Small intestine (tissue), 7 donors: ENCODE data around the gene TSHZ2. TPM values are rescaled to one million over a fixed set of nuclear protein-coding genes. Genes with fewer than 3 reads are reported as not detected.

Source experiments
- DNase-seq, 2 donors: peaks; one replicate each; pipeline versions ENCODE4 v3.0.0 to v3.0.0-alpha.2; 2013
- FAIRE-seq: peaks from 2 replicates; lab custom pipeline; 2012; peaks lifted over from hg19 to GRCh38; lab: Jason Lieb, UNC
- H3K27ac ChIP-seq, 3 donors: one replicate each; pipeline ENCODE4 v1.5.1; 2013; ENCODE audit warnings: low read length in 2 of 3, mild to moderate bottlenecking in 2 of 3, control low read depth in 1 of 3, inconsistent platforms in 1 of 3, low read depth in 1 of 3, moderate library complexity in 1 of 3
- H3K27me3 ChIP-seq, 3 donors: one replicate each; pipeline ENCODE4 v1.6.1; 2013; ENCODE audit warnings: low read length in 3 of 3, inconsistent platforms in 1 of 3; ENCODE audit not compliant: control insufficient read depth in 3 of 3, insufficient read depth in 3 of 3
- H3K36me3 ChIP-seq, 3 donors: one replicate each; pipeline ENCODE4 v1.6.1; 2013; ENCODE audit warnings: low read length in 3 of 3, inconsistent platforms in 1 of 3, low read depth in 1 of 3, mild to moderate bottlenecking in 1 of 3, moderate library complexity in 1 of 3; ENCODE audit not compliant: control insufficient read depth in 3 of 3, insufficient read depth in 2 of 3
- H3K4me1 ChIP-seq, 3 donors: one replicate each; pipeline ENCODE4 v1.6.1; 2013; ENCODE audit warnings: low read length in 2 of 3, inconsistent platforms in 1 of 3, low read depth in 1 of 3, mild to moderate bottlenecking in 1 of 3, moderate library complexity in 1 of 3; ENCODE audit not compliant: control insufficient read depth in 3 of 3, insufficient read depth in 2 of 3
- H3K4me3 ChIP-seq, 3 donors: one replicate each; pipeline ENCODE4 v1.5.1; 2013; ENCODE audit warnings: low read length in 3 of 3, control low read depth in 1 of 3, inconsistent platforms in 1 of 3, low read depth in 1 of 3, mild to moderate bottlenecking in 1 of 3, moderate library complexity in 1 of 3
- H3K9me3 ChIP-seq, 2 donors: one replicate each; pipeline ENCODE4 v1.6.1; 2013; ENCODE audit warnings: low read depth in 1 of 2, low read length in 1 of 2; ENCODE audit not compliant: control insufficient read depth in 2 of 2, insufficient read depth in 1 of 2
- WGBS, 3 donors: extraction: QIAGEN DNeasy Blood & Tissue Kit; methylation state at CpG; one replicate each; pipeline ENCODE4 v1.1.7; 2013; 5-methylcytosine and 5-hydroxymethylcytosine counted together
- polyA plus RNA-seq, 4 donors: library from polyadenylated mRNA; stranded (reverse) in 3 of 4; unstranded in 1 of 4; fragments of 200-250 nt in 3 of 4; fragments of 120-200 nt in 1 of 4; gene quantifications; one replicate each; pipeline versions ENCODE4 v1.2.1 to v1.2.3, GENCODE V29; 2013
- donor health status: healthy with polysubstance abuse.
- donor health status: control.
- donor health status: control.
- donor health status: Bipolar disorder and iron deficiency.
- donor health status: healthy.

The TSHZ2 gene
- polyA plus RNA-seq, 4 donors: 0.67 to 4.4 (median 2.1) TPM

DNA sequence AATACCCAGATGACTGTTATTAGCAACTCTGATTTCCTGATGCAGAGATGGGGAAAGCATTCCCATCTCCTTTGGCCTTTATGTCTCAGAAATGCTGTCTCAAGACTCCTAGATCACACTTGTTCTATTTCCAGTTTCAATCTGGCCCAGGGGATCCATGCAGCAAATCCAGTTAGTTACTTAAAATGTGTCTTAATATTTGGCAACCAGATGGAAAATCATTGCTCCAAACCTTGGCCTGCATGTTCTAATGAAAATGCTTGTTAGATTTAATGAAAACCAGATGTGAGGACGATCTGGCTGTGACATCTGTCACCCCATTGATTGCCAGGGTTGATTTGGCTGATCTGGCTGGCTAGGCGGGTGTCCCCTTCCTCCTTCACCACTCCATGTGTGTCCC lies 125.2 kb downstream of the TSHZ2 start:
- no peaks in the 10 kb centered on the region for H3K36me3 ChIP-seq
- 74 to 85% (median 83%) methylated on average over 2 of the region's 2 CpGs for WGBS, 3 donors
- H3K27me3 ChIP-seq: no peaks in the 10 kb centered on the region
- H3K27ac ChIP-seq: no peak overlapping the region
- H3K4me1 ChIP-seq: peaks cover 0 to 3% (median 0%) of the 10 kb centered on the region in 3 donors
- H3K9me3 ChIP-seq: no peaks in the 10 kb centered on the region
- no peak overlapping the region for H3K4me3 ChIP-seq
- FAIRE-seq: no peak
- DNase-seq: no peak

DNA sequence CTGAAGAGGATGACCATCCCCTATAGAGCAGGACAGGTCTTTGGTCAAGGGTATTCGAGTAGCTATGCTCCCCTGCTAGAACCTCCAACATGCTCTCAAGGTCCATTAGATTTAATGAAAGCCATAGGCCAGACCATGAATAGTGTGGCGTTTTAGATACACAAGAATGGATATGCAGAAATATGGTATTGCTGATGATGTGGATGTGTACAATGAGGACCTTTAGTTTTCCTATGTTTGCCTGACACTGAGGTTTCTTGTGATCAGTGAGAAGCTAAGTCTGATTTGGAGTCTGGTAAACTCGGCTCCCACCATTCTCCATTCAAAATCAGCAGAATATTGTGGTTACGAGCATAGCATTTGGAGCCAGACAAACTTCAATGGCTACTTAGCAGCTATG lies 125.6 kb downstream of the TSHZ2 start:
- Histone ChIP-seq H3K36me3 (no peaks in the 10 kb centered on the region), H3K27me3 (no peaks in the 10 kb centered on the region), H3K4me3 (no peak overlapping the region), H3K4me1 (peaks cover 0 to 3% (median 0%) of the 10 kb centered on the region in 3 donors), H3K27ac (no peak overlapping the region), H3K9me3 (no peaks in the 10 kb centered on the region)
- no peak for DNase-seq
- WGBS, 3 donors: 87 to 95% (median 89%) methylated on average over 4 of the region's 4 CpGs
- FAIRE-seq: no peak

DNA sequence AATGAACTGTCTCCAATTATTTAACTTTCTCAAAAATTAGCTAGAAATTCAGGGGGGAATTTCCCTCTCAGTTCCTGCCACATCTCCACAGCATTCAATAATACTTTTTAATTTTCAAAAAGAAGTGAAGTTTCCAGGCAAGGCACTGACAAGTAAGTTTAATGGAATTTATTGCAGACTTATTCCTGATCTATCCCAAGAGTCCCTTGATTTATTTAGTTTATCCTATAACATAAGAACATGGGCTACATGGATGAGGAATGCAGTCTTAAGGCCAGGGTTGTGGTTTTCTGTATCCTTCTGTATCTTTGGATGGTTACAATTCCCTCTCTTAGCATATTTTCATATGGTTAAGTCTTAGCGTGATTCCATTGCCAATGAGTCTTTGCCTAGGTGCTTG lies 126.5 kb downstream of the TSHZ2 start:
- no peak overlapping the region for H3K4me3 ChIP-seq
- H3K9me3 ChIP-seq: no peaks in the 10 kb centered on the region
- no peak overlapping the region for H3K27ac ChIP-seq
- FAIRE-seq (no peak), DNase-seq (no peak)
- 86 to 93% (median 88%) methylated on average over 1 of the region's 1 CpG for WGBS, 3 donors
- no peaks in the 10 kb centered on the region for H3K36me3 ChIP-seq
- peaks cover 0 to 3% (median 0%) of the 10 kb centered on the region in 3 donors for H3K4me1 ChIP-seq
- no peaks in the 10 kb centered on the region for H3K27me3 ChIP-seq

- Histone ChIP-seq H3K4me3 (no peak overlapping the region), H3K36me3 (no peaks in the 10 kb centered on the region), H3K27ac (no peak overlapping the region), H3K9me3 (no peaks in the 10 kb centered on the region), H3K4me1 (peaks cover 0 to 3% (median 0%) of the 10 kb centered on the region in 3 donors), H3K27me3 (no peaks in the 10 kb centered on the region)
- 63 to 68% (median 64%) methylated on average over 2 of the region's 2 CpGs for WGBS, 3 donors
- no peak for FAIRE-seq
- DNase-seq: no peak
These were observed 127.7 kb downstream of the TSHZ2 start for GRCh38 chr20:53099856-53100255.

GRCh38 chr20:53100476-53100911 lies 128.3 kb downstream of the TSHZ2 start:
- Histone ChIP-seq H3K27ac (no peak overlapping the region), H3K36me3 (no peaks in the 10 kb centered on the region), H3K9me3 (no peaks in the 10 kb centered on the region), H3K4me1 (peaks cover 0 to 3% (median 0%) of the 10 kb centered on the region in 3 donors), H3K4me3 (no peak overlapping the region), H3K27me3 (no peaks in the 10 kb centered on the region)
- 13 to 32% (median 22%) methylated on average over 3 of the region's 3 CpGs for WGBS, 3 donors
- FAIRE-seq (no peak), DNase-seq (peak in 1 of 2 donors; percentile 9)

DNA sequence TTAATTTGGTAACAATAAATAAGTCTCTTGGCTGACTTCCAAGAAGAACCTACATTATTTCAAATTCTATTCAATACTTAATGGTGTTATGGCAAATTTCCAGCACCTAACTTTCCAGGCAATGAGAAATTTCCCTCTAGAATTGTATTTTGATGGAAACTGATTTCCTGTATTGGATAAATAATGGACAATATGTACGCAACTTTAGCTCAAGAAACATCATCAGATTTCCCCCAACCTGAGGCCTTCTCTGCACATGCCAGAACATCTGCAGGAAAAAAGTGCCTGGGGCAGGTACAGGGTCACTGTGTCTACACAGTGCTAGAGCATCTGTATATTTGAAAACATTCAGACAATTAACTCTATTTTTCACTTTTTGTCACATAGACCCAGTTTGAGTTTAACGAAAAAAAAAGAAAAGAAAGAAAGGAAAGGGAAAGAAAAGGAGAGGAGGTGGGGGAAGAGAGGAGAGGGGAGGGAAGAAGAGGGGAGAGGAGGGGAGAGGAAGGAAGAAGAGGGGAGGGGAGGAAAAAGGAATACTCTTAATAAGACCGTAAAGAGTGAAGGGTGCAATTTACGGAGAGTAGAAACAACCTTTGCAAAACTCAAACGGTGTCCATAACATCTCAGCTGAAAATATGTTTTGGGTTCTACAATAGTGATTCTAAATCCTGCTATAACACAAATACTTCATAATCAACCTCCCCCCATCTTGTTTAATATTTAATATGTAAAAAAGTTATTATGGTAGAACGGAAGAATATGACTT lies 130.0 kb downstream of the TSHZ2 start:
- FAIRE-seq (no peak), DNase-seq (no peak)

DNA sequence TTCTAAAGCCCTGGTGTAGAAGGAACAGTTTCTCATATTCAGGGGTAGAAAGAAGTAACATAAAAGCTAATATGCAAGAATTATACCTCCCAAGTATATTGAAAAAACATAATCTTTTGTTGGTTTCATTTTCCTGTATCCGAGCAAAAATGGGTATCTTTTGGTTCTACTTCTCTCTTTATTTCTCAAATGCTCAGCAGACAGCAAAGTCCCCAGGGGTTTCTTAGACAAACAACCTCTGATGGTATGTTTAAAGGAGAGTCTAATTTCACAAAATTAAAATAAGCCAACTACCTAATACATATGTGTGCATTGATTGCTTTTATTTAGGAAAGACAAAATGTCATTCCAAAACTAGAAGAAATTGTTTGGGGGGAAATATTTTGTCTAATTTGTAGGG lies 131.0 kb downstream of the TSHZ2 start:
- H3K9me3 ChIP-seq: no peaks in the 10 kb centered on the region
- 84 to 97% (median 90%) methylated on average over 1 of the region's 1 CpG for WGBS, 3 donors
- no peak for DNase-seq
- no peak for FAIRE-seq
- no peaks in the 10 kb centered on the region for H3K27me3 ChIP-seq
- peaks cover 0 to 3% (median 0%) of the 10 kb centered on the region in 3 donors for H3K4me1 ChIP-seq
- H3K4me3 ChIP-seq: no peak overlapping the region
- no peak overlapping the region for H3K27ac ChIP-seq
- H3K36me3 ChIP-seq: no peaks in the 10 kb centered on the region

More for the DNA sequence above, 130.0 kb downstream of the TSHZ2 start:
- H3K27ac ChIP-seq: no peak overlapping the region
- no peak overlapping the region for H3K4me3 ChIP-seq
- H3K4me1 ChIP-seq: peaks cover 0 to 3% (median 0%) of the 10 kb centered on the region in 3 donors
- H3K36me3 ChIP-seq: no peaks in the 10 kb centered on the region
- H3K9me3 ChIP-seq: no peaks in the 10 kb centered on the region
- no peaks in the 10 kb centered on the region for H3K27me3 ChIP-seq
- 78 to 94% (median 92%) methylated on average over 6 of the region's 6 CpGs for WGBS, 3 donors

- DNase-seq (no peak), FAIRE-seq (no peak)
- Histone ChIP-seq H3K4me3 (no peak overlapping the region), H3K36me3 (no peaks in the 10 kb centered on the region), H3K9me3 (no peaks in the 10 kb centered on the region), H3K27me3 (no peaks in the 10 kb centered on the region), H3K4me1 (peaks cover 0 to 3% (median 0%) of the 10 kb centered on the region in 3 donors), H3K27ac (no peak overlapping the region)
- WGBS, 3 donors: 82 to 91% (median 83%) methylated on average over 7 of the region's 7 CpGs
These were observed 132.7 kb downstream of the TSHZ2 start for GRCh38 chr20:53104884-53105283.
